HCT116 (cell line): ENCODE results near the gene EPHA3. TPM values are rescaled to one million over a fixed set of nuclear protein-coding genes. Genes with fewer than 3 reads are reported as not detected.

Source experiments
- ATAC-seq: fragments of 200-7000 bp; cut with Tn5 transposase; 2 replicates; pipeline ENCODE4 v1.9.1; 2020; ENCODE audit warnings: mild to moderate bottlenecking, moderate library complexity
- BruUV-seq: library from RNA; stranded (reverse); fragments of 400-500 nt; replicated peaks from 2 replicates; lab custom pipeline; 2021; lab: Mats Ljungman, UMichigan
- CTCF ChIA-PET: fragments of 300-600 bp; sonication (Branson Sonifier 250); formaldehyde crosslinking; loops from one replicate; lab custom pipeline; 2021; ENCODE audit warnings: antibody characterized with exemption; lab: Charles Lee
- POLR2A ChIA-PET: fragments of 300-600, 350-600 bp; sonication (Branson Sonifier 250); formaldehyde crosslinking; loops from one replicate; lab custom pipeline; 2021; ENCODE audit warnings: antibody characterized with exemption; lab: Charles Lee
- RAD21 ChIA-PET, 2 experiments: fragments of 300-600 bp; sonication (Branson Sonifier 250); formaldehyde crosslinking; loops; one replicate each; lab custom pipeline; 2023; ENCODE audit warnings: low total read pairs in 2 of 2; ENCODE audit not compliant: uncharacterized antibody in 2 of 2, unreplicated experiment in 2 of 2, low non-redundant PET in 1 of 2; lab: Charles Lee
- DNase-seq: peaks from one replicate; pipeline ENCODE4 v3.0.0-alpha.2; 2010; ENCODE audit warnings: low read depth, low spot score
- H2AFZ ChIP-seq: fragments of 200-600 bp; shearing (Covaris generic), sonication (generic); 2 replicates; pipeline ENCODE4 v1.6.1; 2017; ENCODE audit warnings: low read depth, mixed run types, mixed read lengths, antibody characterized with exemption, low read length; ENCODE audit not compliant: poor library complexity, severe bottlenecking
- H3K27ac ChIP-seq: 2 replicates; pipeline ENCODE4 v1.5.1; 2012; ENCODE audit warnings: low read depth, low read length
- H3K27me3 ChIP-seq: fragments of 200-600 bp; sonication (generic); 2 replicates; pipeline ENCODE4 v1.6.1; 2016; ENCODE audit warnings: mixed run types, low read length, mixed read lengths; ENCODE audit not compliant: insufficient read depth
- H3K36me3 ChIP-seq, 2 experiments: fragments of 200-500 bp in 1 of 2; fragments of 200-600 bp in 1 of 2; sonication (Bioruptor generic) in 1 of 2; sonication (generic) in 1 of 2; 2 replicates each; pipeline versions ENCODE4 v1.5.1 to v1.6.1; 2014 to 2016; ENCODE audit warnings: low read length in 2 of 2, inconsistent platforms in 1 of 2, mixed read lengths in 1 of 2, mixed run types in 1 of 2; ENCODE audit not compliant: insufficient read depth in 2 of 2, control insufficient read depth in 1 of 2
- H3K4me1 ChIP-seq, 2 experiments: fragments of 200-600 bp in 1 of 2; sonication (generic) in 1 of 2; 2 replicates each; pipeline versions ENCODE4 v1.5.1 to v1.6.1; 2012 to 2017; ENCODE audit warnings: low read length in 2 of 2, inconsistent platforms in 1 of 2, mild to moderate bottlenecking in 1 of 2, mixed read lengths in 1 of 2, mixed run types in 1 of 2, moderate library complexity in 1 of 2; ENCODE audit not compliant: insufficient read depth in 2 of 2, control insufficient read depth in 1 of 2
- H3K4me2 ChIP-seq: fragments of 200-600 bp; sonication (generic); 2 replicates; pipeline ENCODE4 v1.6.1; 2017; ENCODE audit warnings: mixed run types, low read length, mixed read lengths
- H3K4me3 ChIP-seq, 2 experiments: fragments of 200-600 bp in 1 of 2; sonication (generic) in 1 of 2; replicated peaks in 1 of 2; 2 replicates each; pipeline ENCODE4 v1.5.1; 2011 to 2016; ENCODE audit warnings: low read length in 2 of 2, control low read depth in 1 of 2, low read depth in 1 of 2, mild to moderate bottlenecking in 1 of 2, mixed read lengths in 1 of 2, mixed run types in 1 of 2
- H3K79me2 ChIP-seq: fragments of 200-600 bp; sonication (generic); 2 replicates; pipeline ENCODE4 v1.6.1; 2017; ENCODE audit warnings: mild to moderate bottlenecking, mixed run types, low read length, moderate library complexity, mixed read lengths; ENCODE audit not compliant: insufficient read depth
- H3K9ac ChIP-seq: fragments of 200-600 bp; sonication (generic); 2 replicates; pipeline ENCODE4 v1.6.1; 2016; ENCODE audit warnings: low read length, mixed read lengths
- H3K9me2 ChIP-seq: fragments of 200-600 bp; sonication (generic), shearing (Covaris generic); 2 replicates; pipeline ENCODE4 v1.6.1; 2017; ENCODE audit warnings: mixed run types, mild to moderate bottlenecking, moderate library complexity; ENCODE audit not compliant: insufficient read depth
- H3K9me3 ChIP-seq, 2 experiments: fragments of 200-500 bp in 1 of 2; fragments of 200-600 bp in 1 of 2; sonication (Bioruptor generic) in 1 of 2; sonication (generic) in 1 of 2; 2 replicates each; pipeline ENCODE4 v1.6.1; 2014 to 2017; ENCODE audit warnings: low read length in 2 of 2, mixed read lengths in 2 of 2, inconsistent platforms in 1 of 2, low read depth in 1 of 2, mild to moderate bottlenecking in 1 of 2, mixed run types in 1 of 2, moderate library complexity in 1 of 2; ENCODE audit not compliant: control insufficient read depth in 1 of 2, insufficient read depth in 1 of 2
- H4K20me1 ChIP-seq: fragments of 200-600 bp; sonication (generic), shearing (Covaris generic); 2 replicates; pipeline ENCODE4 v1.6.1; 2017; ENCODE audit warnings: mixed run types, mild to moderate bottlenecking, moderate library complexity; ENCODE audit not compliant: insufficient read depth
- CBX3 ChIP-seq: IDR thresholded peaks from 2 replicates; pipeline ENCODE4 v1.6.1; 2012; ENCODE audit warnings: low read depth
- CEBPB ChIP-seq: IDR thresholded peaks from 2 replicates; pipeline ENCODE4 v1.6.1; 2012; ENCODE audit warnings: low read depth
- EGR1 ChIP-seq: IDR thresholded peaks from 2 replicates; pipeline ENCODE4 v1.6.1; 2012; ENCODE audit warnings: low read depth
- ELF1 ChIP-seq: IDR thresholded peaks from 2 replicates; pipeline ENCODE4 v1.6.1; 2012; ENCODE audit warnings: low read depth, borderline replicate concordance
- EZH2phosphoT487 ChIP-seq: fragments of 200-600 bp; IDR thresholded peaks from 2 replicates; pipeline ENCODE4 v1.6.1; 2018; ENCODE audit warnings: antibody characterized with exemption, borderline replicate concordance
- FOSL1 ChIP-seq: IDR thresholded peaks from 2 replicates; pipeline ENCODE4 v1.6.1; 2012; ENCODE audit warnings: low read depth
- RAD21 ChIP-seq: IDR thresholded peaks from 2 replicates; pipeline ENCODE4 v1.6.1; 2012; ENCODE audit warnings: low read depth, mild to moderate bottlenecking
- SIN3A ChIP-seq: IDR thresholded peaks from 2 replicates; pipeline ENCODE4 v1.6.1; 2012; ENCODE audit warnings: low read depth
- TCF7L2 ChIP-seq: IDR thresholded peaks from 2 replicates; pipeline ENCODE4 v1.7.0; 2011; ENCODE audit warnings: borderline replicate concordance, inconsistent platforms; ENCODE audit not compliant: insufficient read depth, insufficient read length; ENCODE audit errors: extremely low read depth
- ZNF274 ChIP-seq: fragments of 200-500 bp; sonication (Bioruptor generic); IDR thresholded peaks from 2 replicates; pipeline ENCODE4 v1.6.1; 2014; ENCODE audit warnings: mild to moderate bottlenecking, low read depth, low read length, inconsistent platforms
- intact Hi-C: fragments of 100-400 bp; cut with micrococcal nuclease; formaldehyde crosslinking; loops from 2 replicates; pipeline ENCODE4 v1.10.0; 2022
- total RNA-seq: library from RNA; stranded (reverse); gene quantifications from one replicate; pipeline ENCODE4 v1.2.1, GENCODE V29; 2021; ENCODE audit not compliant: unreplicated experiment
- TF ChIP-seq, protein P1 (sequence below): IDR thresholded peaks from 2 replicates; pipeline ENCODE4 v1.6.1; 2011; ENCODE audit warnings: mild to moderate bottlenecking, low read length, moderate library complexity; ENCODE audit not compliant: insufficient replicate concordance; ENCODE audit errors: extremely low read depth
- TF ChIP-seq, protein P2 (sequence below): IDR thresholded peaks from 2 replicates; pipeline ENCODE4 v1.6.1; 2012; ENCODE audit warnings: low read depth
- TF ChIP-seq, protein P3 (sequence below): IDR thresholded peaks from 2 replicates; pipeline ENCODE4 v1.6.1; 2012

Gene EPHA3
- total RNA-seq, 1 experiment from 2014 or later = not detected

DNA sequence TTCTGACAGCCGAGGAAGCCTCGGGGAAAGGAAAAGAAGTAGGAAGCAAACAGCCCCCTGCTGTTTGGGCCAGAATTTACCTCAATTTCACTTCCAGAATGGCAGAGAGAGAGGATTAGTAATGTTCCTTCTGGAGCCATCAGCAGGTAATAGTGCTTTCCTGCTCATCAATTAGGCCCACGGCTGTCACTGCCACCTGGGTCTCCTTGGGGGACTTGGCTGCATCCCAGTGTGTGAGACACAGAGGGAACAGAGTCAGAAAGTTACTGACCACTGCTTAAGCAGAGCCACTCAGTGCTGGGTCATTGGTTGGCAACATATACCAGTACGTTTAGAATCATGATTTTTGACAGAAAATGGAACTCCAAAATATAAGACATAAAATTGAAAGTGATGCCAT, 397.0 kb downstream of the EPHA3 start:
- H3K9ac ChIP-seq = no peak overlapping the region
- DNase-seq = no peak
- no peaks in the 10 kb centered on the region for H4K20me1 ChIP-seq
- no TSS peak for BruUV-seq
- H3K79me2 ChIP-seq = no peaks in the 10 kb centered on the region
- H3K4me3 ChIP-seq = no peak overlapping the region
- ChIA-PET CTCF (no interaction called here), RAD21 (no interaction called here), POLR2A (no interaction called here)
- H3K36me3 ChIP-seq = no peaks in the 10 kb centered on the region
- H3K27ac ChIP-seq = no peak overlapping the region
- no peak for ATAC-seq
- no peak overlapping the region for H2AFZ ChIP-seq
- H3K4me2 ChIP-seq = no peak overlapping the region
- H3K4me1 ChIP-seq = no peaks in the 10 kb centered on the region
- no peaks in the 10 kb centered on the region for H3K9me2 ChIP-seq
- TF ChIP-seq, protein P1, sequence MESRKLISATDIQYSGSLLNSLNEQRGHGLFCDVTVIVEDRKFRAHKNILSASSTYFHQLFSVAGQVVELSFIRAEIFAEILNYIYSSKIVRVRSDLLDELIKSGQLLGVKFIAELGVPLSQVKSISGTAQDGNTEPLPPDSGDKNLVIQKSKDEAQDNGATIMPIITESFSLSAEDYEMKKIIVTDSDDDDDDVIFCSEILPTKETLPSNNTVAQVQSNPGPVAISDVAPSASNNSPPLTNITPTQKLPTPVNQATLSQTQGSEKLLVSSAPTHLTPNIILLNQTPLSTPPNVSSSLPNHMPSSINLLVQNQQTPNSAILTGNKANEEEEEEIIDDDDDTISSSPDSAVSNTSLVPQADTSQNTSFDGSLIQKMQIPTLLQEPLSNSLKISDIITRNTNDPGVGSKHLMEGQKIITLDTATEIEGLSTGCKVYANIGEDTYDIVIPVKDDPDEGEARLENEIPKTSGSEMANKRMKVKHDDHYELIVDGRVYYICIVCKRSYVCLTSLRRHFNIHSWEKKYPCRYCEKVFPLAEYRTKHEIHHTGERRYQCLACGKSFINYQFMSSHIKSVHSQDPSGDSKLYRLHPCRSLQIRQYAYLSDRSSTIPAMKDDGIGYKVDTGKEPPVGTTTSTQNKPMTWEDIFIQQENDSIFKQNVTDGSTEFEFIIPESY = no peak
- TF ChIP-seq TCF7L2 (no peak), RAD21 (no peak)
- H3K9me3 ChIP-seq = peaks cover 8 to 17% of the 10 kb centered on the region in 2 experiments; a peak in 3 of 4 replicates
- intact Hi-C loops = no loop called here
- no peaks in the 10 kb centered on the region for H3K27me3 ChIP-seq

DNA sequence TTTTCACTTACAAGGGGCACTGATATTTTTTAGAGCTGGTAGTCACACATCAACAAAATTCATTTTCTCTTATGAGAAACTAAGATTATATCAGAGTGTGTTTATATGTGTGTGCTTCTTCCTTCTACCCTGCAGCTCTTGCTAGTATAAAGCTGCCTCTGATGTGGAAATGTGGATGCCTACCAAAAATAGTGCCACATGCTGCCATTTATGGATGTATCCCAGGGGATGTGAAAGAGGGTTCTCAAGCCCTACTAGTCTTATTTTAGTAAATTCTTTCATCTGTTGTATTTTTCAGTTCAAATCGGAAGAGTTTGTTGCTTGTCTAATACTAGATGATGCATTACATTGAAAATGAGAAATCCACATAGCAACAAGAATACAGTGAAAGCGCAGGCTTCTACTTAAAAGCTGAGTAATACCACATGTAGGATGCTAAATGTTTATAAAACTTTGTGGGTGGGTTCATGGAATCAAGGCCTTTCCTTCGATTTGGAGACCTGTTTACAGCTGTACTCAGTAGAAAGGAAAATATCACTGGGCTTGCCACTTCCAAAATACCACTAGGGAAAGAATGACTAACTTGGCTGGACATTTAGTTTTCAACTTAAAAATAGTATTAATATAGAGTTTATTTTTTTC, 399.2 kb downstream of the EPHA3 start:
- Histone ChIP-seq H3K36me3 (no peaks in the 10 kb centered on the region), H3K79me2 (no peaks in the 10 kb centered on the region), H2AFZ (no peak overlapping the region), H3K9me3 (peaks cover 0 to 9% of the 10 kb centered on the region in 2 experiments; a peak in 2 of 4 replicates), H3K9me2 (no peaks in the 10 kb centered on the region), H3K4me3 (no peak overlapping the region), H4K20me1 (no peaks in the 10 kb centered on the region), H3K4me2 (no peak overlapping the region), H3K27ac (no peak overlapping the region), H3K27me3 (no peaks in the 10 kb centered on the region), H3K4me1 (no peaks in the 10 kb centered on the region), H3K9ac (no peak overlapping the region)
- no TSS peak for BruUV-seq
- TF ChIP-seq, protein P2, sequence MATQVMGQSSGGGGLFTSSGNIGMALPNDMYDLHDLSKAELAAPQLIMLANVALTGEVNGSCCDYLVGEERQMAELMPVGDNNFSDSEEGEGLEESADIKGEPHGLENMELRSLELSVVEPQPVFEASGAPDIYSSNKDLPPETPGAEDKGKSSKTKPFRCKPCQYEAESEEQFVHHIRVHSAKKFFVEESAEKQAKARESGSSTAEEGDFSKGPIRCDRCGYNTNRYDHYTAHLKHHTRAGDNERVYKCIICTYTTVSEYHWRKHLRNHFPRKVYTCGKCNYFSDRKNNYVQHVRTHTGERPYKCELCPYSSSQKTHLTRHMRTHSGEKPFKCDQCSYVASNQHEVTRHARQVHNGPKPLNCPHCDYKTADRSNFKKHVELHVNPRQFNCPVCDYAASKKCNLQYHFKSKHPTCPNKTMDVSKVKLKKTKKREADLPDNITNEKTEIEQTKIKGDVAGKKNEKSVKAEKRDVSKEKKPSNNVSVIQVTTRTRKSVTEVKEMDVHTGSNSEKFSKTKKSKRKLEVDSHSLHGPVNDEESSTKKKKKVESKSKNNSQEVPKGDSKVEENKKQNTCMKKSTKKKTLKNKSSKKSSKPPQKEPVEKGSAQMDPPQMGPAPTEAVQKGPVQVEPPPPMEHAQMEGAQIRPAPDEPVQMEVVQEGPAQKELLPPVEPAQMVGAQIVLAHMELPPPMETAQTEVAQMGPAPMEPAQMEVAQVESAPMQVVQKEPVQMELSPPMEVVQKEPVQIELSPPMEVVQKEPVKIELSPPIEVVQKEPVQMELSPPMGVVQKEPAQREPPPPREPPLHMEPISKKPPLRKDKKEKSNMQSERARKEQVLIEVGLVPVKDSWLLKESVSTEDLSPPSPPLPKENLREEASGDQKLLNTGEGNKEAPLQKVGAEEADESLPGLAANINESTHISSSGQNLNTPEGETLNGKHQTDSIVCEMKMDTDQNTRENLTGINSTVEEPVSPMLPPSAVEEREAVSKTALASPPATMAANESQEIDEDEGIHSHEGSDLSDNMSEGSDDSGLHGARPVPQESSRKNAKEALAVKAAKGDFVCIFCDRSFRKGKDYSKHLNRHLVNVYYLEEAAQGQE = no peak
- TF ChIP-seq, protein P3, sequence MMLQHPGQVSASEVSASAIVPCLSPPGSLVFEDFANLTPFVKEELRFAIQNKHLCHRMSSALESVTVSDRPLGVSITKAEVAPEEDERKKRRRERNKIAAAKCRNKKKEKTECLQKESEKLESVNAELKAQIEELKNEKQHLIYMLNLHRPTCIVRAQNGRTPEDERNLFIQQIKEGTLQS = no peak
- TF ChIP-seq EZH2phosphoT487 (no peak), SIN3A (no peak), ELF1 (no peak), CBX3 (no peak), FOSL1 (no peak), ZNF274 (no peak), EGR1 (no peak), CEBPB (no peak)
- DNase-seq (no peak), ATAC-seq (no peak)
- ChIA-PET CTCF (no interaction called here), RAD21 (no interaction called here), POLR2A (no interaction called here)
- intact Hi-C loops = no loop called here
